SW 1271 (cell line): ENCODE results near the gene DCC.

Experiments used
- DNase-seq, 2 experiments: peaks; one replicate each; lab custom pipeline; 2025; lab: John Stamatoyannopoulos, UW

Gene DCC

DNA sequence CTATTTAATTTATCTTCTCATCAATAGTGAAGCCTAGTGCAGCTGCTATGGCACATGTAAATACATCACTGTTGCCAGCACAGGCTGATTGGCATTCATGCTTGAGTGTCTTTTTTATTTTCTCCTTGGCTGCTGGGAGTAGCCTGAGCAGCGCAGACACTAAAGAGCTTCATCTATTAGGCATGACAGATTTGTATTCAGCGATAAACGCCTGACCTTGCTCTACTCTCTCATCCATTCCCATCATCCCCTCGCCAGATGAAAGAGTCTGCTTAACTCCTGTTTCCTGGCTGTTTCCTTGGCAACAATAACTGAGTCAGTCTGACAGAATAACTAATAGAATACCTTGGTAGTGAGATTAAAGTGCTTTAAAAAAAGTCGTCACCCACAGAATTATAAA lies 753.6 kb downstream of the DCC start:
- no peak for DNase-seq

GRCh38 chr18:53101536-53102105 lies 761.6 kb downstream of the DCC start:
- DNase-seq = no peak

- no peak for DNase-seq
Observed at GRCh38 chr18:53114441-53114840, 774.4 kb downstream of the DCC start.

DNA sequence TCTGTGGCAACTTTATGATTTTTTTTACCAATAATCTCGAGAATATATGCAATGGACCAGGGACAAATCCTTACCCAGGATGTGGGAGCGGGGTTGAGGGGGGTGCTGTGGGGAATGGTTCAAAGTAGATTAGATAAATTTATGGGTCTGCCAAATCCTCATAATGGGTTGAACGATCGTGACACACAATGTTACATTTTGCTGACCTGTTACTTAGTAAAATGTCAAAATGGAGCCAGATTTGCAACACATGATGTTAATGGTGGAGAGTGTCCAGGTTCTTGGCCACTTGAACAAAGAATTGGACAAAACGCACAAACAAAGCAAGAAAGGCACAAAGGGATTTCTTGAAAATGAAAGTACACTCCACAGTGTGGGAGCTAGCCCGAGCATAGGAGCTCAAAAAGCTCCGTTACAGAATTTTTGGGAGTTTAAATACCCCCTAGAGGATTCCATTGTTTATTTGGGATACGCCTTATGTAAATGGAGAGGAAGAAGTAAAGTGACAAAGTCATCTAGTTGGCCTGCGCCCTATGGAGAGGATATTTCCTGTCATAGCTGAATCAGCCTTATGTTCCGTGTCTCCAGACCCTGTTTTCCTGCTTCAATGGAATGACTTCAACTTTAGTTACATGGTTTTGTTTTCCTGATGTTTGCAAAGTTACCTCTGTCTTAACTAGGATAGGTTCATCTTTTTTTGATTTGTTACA lies 776.0 kb downstream of the DCC start:
- DNase-seq = no peak

DNA sequence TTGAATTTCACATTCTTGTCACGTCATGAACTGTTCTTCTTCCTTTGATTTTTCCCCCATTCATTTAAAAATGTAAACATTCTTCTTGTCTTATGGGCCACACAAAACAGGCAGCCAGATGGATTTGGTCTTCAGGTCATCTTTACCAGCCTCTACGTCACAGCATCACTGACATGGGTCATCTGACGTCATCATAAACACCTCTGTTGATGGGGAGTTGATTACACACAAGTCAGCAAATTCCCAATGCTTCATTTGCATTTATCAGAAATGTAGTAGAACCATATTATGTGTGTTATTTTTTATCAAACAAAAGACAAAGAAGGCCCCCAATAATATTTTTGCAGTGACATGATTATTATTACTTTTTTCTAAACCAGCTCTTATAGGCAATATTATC lies 777.9 kb downstream of the DCC start:
- DNase-seq = no peak

- no peak for DNase-seq
Observed at GRCh38 chr18:53126210-53126609, 786.2 kb downstream of the DCC start.

GRCh38 chr18:53131001-53131400 lies 791.0 kb downstream of the DCC start:
- DNase-seq = no peak

- no peak for DNase-seq
Observed at GRCh38 chr18:53134711-53135110, 794.7 kb downstream of the DCC start.

DNA sequence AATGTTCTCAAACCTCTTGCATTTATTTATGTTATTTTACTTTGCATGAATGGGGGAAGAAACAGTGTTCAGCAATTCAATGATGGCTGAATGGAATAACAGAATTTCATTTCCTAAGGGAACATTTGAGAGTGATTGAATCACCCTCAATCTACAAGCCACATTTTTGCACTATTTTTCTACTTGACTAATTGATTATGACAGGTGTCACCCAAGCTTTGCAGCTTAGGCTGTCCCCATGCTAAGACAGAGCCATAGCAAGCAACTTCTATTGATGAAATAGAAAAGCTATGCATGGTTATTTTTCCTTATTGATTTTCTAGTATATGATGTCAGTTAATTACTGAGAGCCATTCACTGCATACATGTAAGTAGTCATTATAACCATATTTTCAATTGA lies 795.7 kb downstream of the DCC start:
- DNase-seq = no peak

- no peak for DNase-seq
Observed at GRCh38 chr18:53139746-53140500, 799.9 kb downstream of the DCC start.

GRCh38 chr18:53142005-53142404 lies 802.0 kb downstream of the DCC start:
- no peak for DNase-seq

DNA sequence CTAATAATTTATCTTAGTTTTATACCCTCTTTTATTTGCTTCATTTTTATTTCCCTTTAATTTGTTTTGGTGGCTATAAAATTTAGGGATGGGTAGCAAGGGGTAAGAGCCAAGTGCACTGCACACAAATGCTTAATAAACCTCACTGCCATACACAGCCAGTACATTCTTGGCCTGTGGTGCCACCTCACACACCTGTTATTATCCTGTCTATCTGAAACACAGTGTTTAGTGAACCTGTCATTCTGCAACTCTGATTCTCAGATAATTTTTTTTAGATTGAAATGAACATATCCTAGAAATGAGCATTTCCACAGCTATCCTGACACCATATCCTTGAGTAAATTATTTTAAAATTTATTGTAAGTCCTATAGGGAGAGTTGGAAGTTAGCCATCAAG lies 807.5 kb downstream of the DCC start:
- no peak for DNase-seq

DNA sequence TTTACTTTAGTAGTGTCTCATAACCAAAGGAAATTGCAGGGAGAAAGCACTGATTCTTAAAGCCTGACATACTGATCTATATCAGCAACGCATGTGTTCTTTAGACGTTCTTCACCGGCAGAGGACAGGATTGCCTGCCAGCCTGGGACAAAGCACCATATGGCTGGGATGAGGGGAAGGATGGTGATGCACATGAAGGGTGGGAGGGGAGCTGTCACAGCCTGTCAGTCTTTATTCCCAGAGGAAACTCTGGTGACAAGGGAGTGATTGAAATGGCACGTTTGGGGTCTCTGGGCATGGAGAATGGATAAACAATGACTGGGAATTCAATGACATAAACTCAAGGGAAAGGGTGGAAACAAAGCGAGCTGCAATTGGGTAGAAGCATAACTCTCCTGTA lies 808.1 kb downstream of the DCC start:
- DNase-seq = no peak

GRCh38 chr18:53152476-53152875 lies 812.5 kb downstream of the DCC start:
- no peak for DNase-seq

- DNase-seq = peak in 1 of 2 experiments; percentile 2
Observed at GRCh38 chr18:53153281-53153680, 813.3 kb downstream of the DCC start.

DNA sequence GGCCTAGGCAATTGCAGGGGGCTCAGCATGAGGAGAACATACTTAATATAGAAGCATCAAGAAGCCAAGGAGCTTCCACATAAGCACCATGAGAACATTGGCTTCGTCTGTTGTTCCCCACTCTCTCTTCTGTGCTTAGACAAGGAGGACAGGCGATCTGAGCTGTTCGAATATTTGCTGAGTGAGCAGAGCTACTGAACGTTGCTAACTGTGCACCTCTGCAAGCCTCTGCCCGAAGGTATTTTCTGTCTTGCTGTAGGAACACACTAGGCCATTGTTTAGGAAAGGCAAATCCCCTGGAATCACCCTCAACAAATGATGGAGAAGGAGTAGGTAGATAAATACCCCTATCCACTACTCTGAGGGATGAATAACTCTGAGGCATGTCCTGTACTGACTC lies 813.8 kb downstream of the DCC start:
- DNase-seq = no peak

DNA sequence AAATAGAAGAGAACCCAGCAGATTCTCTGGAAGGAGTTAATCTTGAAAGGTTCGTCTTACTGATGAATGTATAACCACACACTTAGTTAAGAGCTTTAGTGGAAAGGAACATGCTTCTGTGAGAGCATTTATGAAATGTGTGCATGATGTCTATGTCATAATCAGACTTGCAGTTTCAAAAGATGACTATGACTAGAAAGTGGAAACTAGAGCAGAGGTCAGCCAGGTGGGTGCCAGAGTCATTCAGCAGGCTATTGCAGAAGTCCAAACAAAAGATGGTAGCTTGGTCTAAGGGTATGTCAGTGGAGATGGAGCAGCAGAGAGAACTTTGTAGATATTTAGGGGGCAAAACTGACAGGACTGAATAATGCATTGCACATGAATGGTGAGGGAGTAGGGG lies 825.8 kb downstream of the DCC start:
- no peak for DNase-seq

GRCh38 chr18:53169346-53169745 lies 829.3 kb downstream of the DCC start:
- DNase-seq = no peak

GRCh38 chr18:53191634-53192033 lies 851.6 kb downstream of the DCC start:
- no peak for DNase-seq

GRCh38 chr18:53193870-53194269 lies 853.9 kb downstream of the DCC start:
- DNase-seq = no peak

- DNase-seq = no peak
Observed at GRCh38 chr18:53219853-53220252, 879.9 kb downstream of the DCC start.

GRCh38 chr18:53224128-53224778 lies 884.3 kb downstream of the DCC start:
- DNase-seq = no peak
